Thyroid gland (tissue), 4 donors: ENCODE measurements around the gene STXBP1.

Source experiments
- CTCF ChIP-seq, 6 experiments: fragments of 200-600 bp in 3 of 6; fragments of 450-650 bp in 3 of 6; sonication (generic) in 3 of 6; IDR thresholded peaks; one replicate each; pipeline ENCODE4 v1.5.1; 2016 to 2019; ENCODE audit warnings: antibody characterized with exemption in 6 of 6, mild to moderate bottlenecking in 2 of 6, inconsistent platforms in 1 of 6, moderate library complexity in 1 of 6
- POLR2A ChIP-seq, 2 donors: fragments of 450-650 bp; IDR thresholded peaks; one replicate each; pipeline ENCODE4 v1.6.1; 2017; ENCODE audit warnings: antibody characterized with exemption in 2 of 2, mild to moderate bottlenecking in 2 of 2, moderate library complexity in 1 of 2

- no peak for TF ChIP-seq CTCF (IDR thresholded peaks at IDR 0.05)
- no peak for TF ChIP-seq POLR2A (IDR thresholded peaks at IDR 0.05)
These were observed 49.0 kb downstream of the STXBP1 start for GRCh38 chr9:127660886-127661741.
